GM23248 (cell line): Measurements from ENCODE around the gene HS6ST1.

Source experiments
- EZH2 ChIP-seq: fragments of 200-600 bp; sonication (generic); IDR thresholded peaks from 2 replicates; pipeline ENCODE4 v1.6.1; 2018; ENCODE audit warnings: antibody characterized with exemption, mild to moderate bottlenecking; ENCODE audit not compliant: insufficient read depth, poor library complexity, severe bottlenecking
- EZH2phosphoT487 ChIP-seq: fragments of 200-600 bp; sonication (generic); IDR thresholded peaks from 2 replicates; pipeline ENCODE4 v1.6.1; 2018; ENCODE audit warnings: antibody characterized with exemption, moderate library complexity, mild to moderate bottlenecking, low read depth; ENCODE audit not compliant: insufficient read depth

DNA sequence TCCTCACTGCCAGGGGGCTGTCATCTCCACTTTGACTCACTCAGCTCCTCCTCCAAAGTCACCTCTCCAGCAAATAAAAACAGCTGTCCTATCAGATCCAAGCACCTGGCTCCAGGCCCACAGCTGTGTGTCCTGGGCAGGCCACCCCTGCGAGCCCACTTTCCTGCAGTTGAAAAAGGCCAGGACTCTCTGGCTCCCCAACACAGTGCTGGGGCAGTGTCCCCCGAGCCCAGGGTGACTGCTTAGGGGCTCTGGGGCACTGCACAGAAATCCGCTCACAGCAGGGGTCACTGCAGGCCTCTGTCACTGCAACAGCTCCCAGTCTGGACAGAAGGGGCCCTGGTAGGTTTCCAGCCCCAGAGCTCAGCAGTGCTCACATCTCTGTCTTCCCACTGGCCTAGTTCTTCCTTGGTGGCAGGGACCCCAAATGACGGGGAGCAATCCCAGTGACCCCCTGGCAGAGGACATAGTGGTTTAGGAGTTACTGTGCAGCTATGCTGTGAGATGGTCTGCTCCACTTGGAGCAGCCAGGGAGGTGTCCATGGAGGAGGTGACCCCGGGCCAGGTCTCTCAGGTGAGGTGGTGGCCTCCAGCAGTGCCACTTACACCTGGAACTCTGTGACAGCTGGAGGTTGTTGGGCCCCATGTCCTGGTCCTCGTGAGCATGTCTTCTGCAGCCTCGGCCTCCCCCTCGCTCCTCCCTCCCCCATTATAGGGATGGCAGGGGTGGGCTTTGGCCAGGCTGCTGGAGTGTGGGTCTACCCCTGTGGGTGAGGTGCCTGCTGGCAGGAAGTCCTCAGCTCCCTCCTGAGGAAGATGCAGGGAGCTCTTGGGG, 35.5 kb downstream of the HS6ST1 start:
- no peak for TF ChIP-seq EZH2phosphoT487
- no peak for TF ChIP-seq EZH2
